IMR-90 (cell line): ENCODE measurements around the gene CNOT3. TPM values are rescaled to one million over a fixed set of nuclear protein-coding genes. Genes with fewer than 3 reads are reported as not detected.

Experiments used
- ATAC-seq: fragments of 200-7000 bp; cut with Tn5 transposase; 2 replicates; pipeline ENCODE4 v1.9.1; 2020; ENCODE audit warnings: low read depth, mild to moderate bottlenecking, moderate library complexity
- BruUV-seq: library from RNA; stranded (reverse); fragments of 400-500 nt; replicated peaks from 2 replicates; lab custom pipeline; 2021; lab: Mats Ljungman, UMichigan
- CTCF ChIA-PET: fragments of 300-600 bp; formaldehyde crosslinking; extraction: SDS; loops from one replicate; lab custom pipeline; 2021; ENCODE audit warnings: antibody characterized with exemption; lab: Yijun Ruan, JAX
- POLR2A ChIA-PET: fragments of 300-600 bp; sonication (Branson Sonifier 250); formaldehyde crosslinking; loops from one replicate; lab custom pipeline; 2022; ENCODE audit warnings: antibody characterized with exemption; ENCODE audit not compliant: unreplicated experiment; lab: Charles Lee
- DNase-seq: peaks from one replicate; pipeline ENCODE4 v3.0.0; 2013
- H2AFZ ChIP-seq: replicated peaks from 2 replicates; pipeline ENCODE3; 2013; ENCODE audit warnings: low read length, mild to moderate bottlenecking; ENCODE audit not compliant: poor library complexity
- H2AK5ac ChIP-seq: 2 replicates; pipeline ENCODE4 v1.6.1; 2013; ENCODE audit warnings: low read depth, low read length, inconsistent platforms
- H2AK9ac ChIP-seq: replicated peaks from 2 replicates; pipeline ENCODE3; 2013; ENCODE audit warnings: mild to moderate bottlenecking, low read depth, low read length, moderate library complexity; ENCODE audit not compliant: poor library complexity
- H2BK120ac ChIP-seq: 2 replicates; pipeline ENCODE4 v1.6.1; 2013; ENCODE audit warnings: low read depth, low read length, inconsistent platforms
- H2BK15ac ChIP-seq: 3 replicates; pipeline ENCODE4 v1.6.1; 2013; ENCODE audit warnings: low read depth, low read length, inconsistent platforms
- H2BK20ac ChIP-seq: 2 replicates; pipeline ENCODE4 v1.6.1; 2013; ENCODE audit warnings: low read depth, mild to moderate bottlenecking, inconsistent platforms, low read length, moderate library complexity
- H2BK5ac ChIP-seq: 2 replicates; pipeline ENCODE4 v1.6.1; 2013; ENCODE audit warnings: mild to moderate bottlenecking, low read depth, low read length, inconsistent platforms; ENCODE audit not compliant: poor library complexity, severe bottlenecking
- H3K14ac ChIP-seq: replicated peaks from 2 replicates; pipeline ENCODE4 v1.6.1; 2013; ENCODE audit warnings: low read depth, low read length, inconsistent platforms
- H3K18ac ChIP-seq: 2 replicates; pipeline ENCODE4 v1.6.1; 2013; ENCODE audit warnings: low read depth, low read length, control low read depth
- H3K23ac ChIP-seq: 2 replicates; pipeline ENCODE4 v1.6.1; 2013; ENCODE audit warnings: low read depth, low read length, inconsistent platforms
- H3K27ac ChIP-seq: 2 replicates; pipeline ENCODE4 v1.5.1; 2013; ENCODE audit warnings: mild to moderate bottlenecking, control low read depth, low read length; ENCODE audit not compliant: insufficient read depth
- H3K27me3 ChIP-seq: 2 replicates; pipeline ENCODE4 v1.6.1; 2013; ENCODE audit warnings: low read length; ENCODE audit not compliant: control insufficient read depth, insufficient read depth
- H3K36me3 ChIP-seq: 2 replicates; pipeline ENCODE4 v1.6.1; 2013; ENCODE audit warnings: low read length, mixed read lengths; ENCODE audit not compliant: control insufficient read depth, insufficient read depth
- H3K4ac ChIP-seq: 2 replicates; pipeline ENCODE4 v1.6.1; 2013; ENCODE audit warnings: low read depth, low read length, inconsistent platforms
- H3K4me1 ChIP-seq: 2 replicates; pipeline ENCODE4 v1.6.1; 2013; ENCODE audit warnings: low read length, mixed read lengths; ENCODE audit not compliant: control insufficient read depth, insufficient read depth
- H3K4me2 ChIP-seq: 2 replicates; pipeline ENCODE4 v1.6.1; 2013; ENCODE audit warnings: low read depth, mild to moderate bottlenecking, control low read depth, low read length, moderate library complexity
- H3K4me3 ChIP-seq: 2 replicates; pipeline ENCODE4 v1.5.1; 2013; ENCODE audit warnings: low read depth, mild to moderate bottlenecking, control low read depth, low read length, moderate library complexity; ENCODE audit not compliant: insufficient read depth
- H3K56ac ChIP-seq: 2 replicates; pipeline ENCODE4 v1.6.1; 2013; ENCODE audit warnings: low read length, inconsistent platforms; ENCODE audit not compliant: insufficient read depth; ENCODE audit errors: extremely low read depth
- H3K79me1 ChIP-seq, 2 experiments: 2 replicates each; pipeline ENCODE4 v1.6.1; 2013; ENCODE audit warnings: low read length in 2 of 2, inconsistent platforms in 1 of 2, low read depth in 1 of 2
- H3K9ac ChIP-seq: 2 replicates; pipeline ENCODE4 v1.6.1; 2013; ENCODE audit warnings: low read depth, low read length, control low read depth
- H3K9me1 ChIP-seq: 2 replicates; pipeline ENCODE4 v1.6.1; 2013; ENCODE audit warnings: low read length, inconsistent platforms; ENCODE audit not compliant: insufficient read depth
- H3K9me3 ChIP-seq: 2 replicates; pipeline ENCODE4 v1.6.1; 2013; ENCODE audit warnings: low read length; ENCODE audit not compliant: control insufficient read depth, insufficient read depth
- H4K20me1 ChIP-seq: 2 replicates; pipeline ENCODE4 v1.6.1; 2013; ENCODE audit warnings: low read length, inconsistent platforms; ENCODE audit not compliant: insufficient read depth
- H4K5ac ChIP-seq: 2 replicates; pipeline ENCODE4 v1.6.1; 2013; ENCODE audit warnings: mild to moderate bottlenecking, low read depth, low read length, control low read depth
- H4K8ac ChIP-seq, 2 experiments: 2 replicates each; pipeline ENCODE4 v1.6.1; 2013; ENCODE audit warnings: low read depth in 2 of 2, low read length in 2 of 2, control low read depth in 1 of 2, inconsistent platforms in 1 of 2
- H4K91ac ChIP-seq: 2 replicates; pipeline ENCODE4 v1.6.1; 2013; ENCODE audit warnings: low read depth, low read length, inconsistent platforms; ENCODE audit not compliant: insufficient read depth
- BHLHE40 ChIP-seq: fragments of 150-350 bp; IDR thresholded peaks from 2 replicates; pipeline ENCODE4 v1.6.1; 2016; ENCODE audit warnings: mild to moderate bottlenecking, low read depth, low read length
- CEBPB ChIP-seq: IDR thresholded peaks from 2 replicates; pipeline ENCODE4 v1.6.1; 2012; ENCODE audit warnings: low read depth, low read length, improper control_type of control experiment
- CHD1 ChIP-seq: IDR thresholded peaks from 2 replicates; pipeline ENCODE4 v1.6.1; 2012; ENCODE audit warnings: low read depth, low read length, improper control_type of control experiment
- FOS ChIP-seq: fragments of 150-350 bp; IDR thresholded peaks from 2 replicates; pipeline ENCODE4 v1.6.1; 2016; ENCODE audit warnings: low read depth, low read length
- MAFK ChIP-seq: IDR thresholded peaks from 2 replicates; pipeline ENCODE4 v1.6.1; 2012; ENCODE audit warnings: low read depth, low read length, improper control_type of control experiment
- MAZ ChIP-seq: IDR thresholded peaks from 2 replicates; pipeline ENCODE4 v1.6.1; 2012; ENCODE audit warnings: low read depth, mild to moderate bottlenecking, low read length, improper control_type of control experiment, moderate library complexity, borderline replicate concordance
- MXI1 ChIP-seq: IDR thresholded peaks from 2 replicates; pipeline ENCODE4 v1.6.1; 2012; ENCODE audit warnings: low read depth, mild to moderate bottlenecking, low read length, moderate library complexity, borderline replicate concordance
- NFE2L2 ChIP-seq: fragments of 150-350 bp; IDR thresholded peaks from 2 replicates; pipeline ENCODE4 v1.6.1; 2016; ENCODE audit warnings: low read depth, mild to moderate bottlenecking, low read length
- RAD21 ChIP-seq: IDR thresholded peaks from 2 replicates; pipeline ENCODE4 v1.6.1; 2012; ENCODE audit warnings: low read length, improper control_type of control experiment
- RCOR1 ChIP-seq: IDR thresholded peaks from 2 replicates; pipeline ENCODE4 v1.6.1; 2012; ENCODE audit warnings: mild to moderate bottlenecking, low read length, improper control_type of control experiment; ENCODE audit not compliant: insufficient replicate concordance
- USF2 ChIP-seq: fragments of 150-350 bp; IDR thresholded peaks from 2 replicates; pipeline ENCODE4 v1.6.1; 2017; ENCODE audit warnings: mild to moderate bottlenecking, antibody characterized with exemption, low read length, low read depth
- WGBS, 2 experiments: methylation state at CpG; one replicate each; pipeline versions ENCODE4 v1.1.5 to v1.1.7; 2013; ENCODE audit warnings: missing lambda C conversion rate in 2 of 2; ENCODE audit not compliant: insufficient read length in 1 of 2; ENCODE audit errors: extremely low coverage in 2 of 2; 5-methylcytosine and 5-hydroxymethylcytosine counted together
- dilution Hi-C: fragments of 300-500 bp; cut with HindIII; formaldehyde crosslinking; loops from one replicate; pipeline ENCODE4 v1.14.3; 2018; ENCODE audit warnings: low sequenced_read_pairs; ENCODE audit not compliant: unreplicated experiment
- in situ Hi-C: fragments of 300-500 bp; cut with MboI; formaldehyde crosslinking; loops from 3 replicates; pipeline ENCODE4 v1.14.3; 2019; ENCODE audit warnings: low sequenced_read_pairs, inconsistent platforms, mixed read lengths
- intact Hi-C: fragments of 100-400 bp; cut with micrococcal nuclease; formaldehyde crosslinking; loops from 2 replicates; pipeline ENCODE4 v1.10.0; 2022
- polyA plus RNA-seq, 3 experiments: library from polyadenylated mRNA; depleted of rRNA; stranded (reverse); fragments of >200 nt; gene quantifications; 2 replicates each; pipeline ENCODE4 v1.2.3, GENCODE V29; 2012; ENCODE audit warnings: low replicate concordance in 1 of 3
- total RNA-seq: library from RNA; depleted of rRNA; stranded (reverse); fragments of >200 nt; gene quantifications from 2 replicates; pipeline ENCODE4 v1.2.3, GENCODE V29; 2012
- TF ChIP-seq, protein P1 (sequence below): conservative IDR thresholded peaks from 2 replicates; pipeline ENCODE4 v1.5.1; 2012; ENCODE audit warnings: mild to moderate bottlenecking, low read depth, low read length, improper control_type of control experiment

Gene CNOT3
- total and polyA plus RNA-seq, 2 of the 4 experiments (the other 2 are of a cell fraction): 5.4 to 26.7 TPM

- peak within 1 kb of the TSS; percentile 90 for H2BK120ac ChIP-seq
- H3K18ac ChIP-seq: peak within 1 kb of the TSS; percentile 91
- no peaks in the 10 kb centered on the region for H4K20me1 ChIP-seq
- ATAC-seq (peak; percentile 91), DNase-seq (peak; percentile 100)
- H3K23ac ChIP-seq: peak within 1 kb of the TSS; percentile 99
- H3K14ac ChIP-seq: peak within 1 kb of the TSS; percentile 98
- H3K4me2 ChIP-seq: peak within 1 kb of the TSS; percentile 99
- in situ Hi-C loops: no loop called here
- CTCF ChIA-PET: no interaction called here
- BruUV-seq: no TSS peak
- POLR2A ChIA-PET: interaction anchor here (1.0 to 1.9 kb wide), 4 partner anchors 17 to 41 kb away, joined by 3 to 5 read pairs (median 4); partner anchors contain the start of genes CNOT3, MBOAT7 and RPS9
- intact Hi-C loops: loop anchor here (1.0 to 5.0 kb wide), 2 partner anchors 22 to 1123 kb away; partner anchors contain the start of genes BRSK1, CNOT3 and HSPBP1
- H2AK5ac ChIP-seq: peak within 1 kb of the TSS; percentile 97
- H4K91ac ChIP-seq: peak within 1 kb of the TSS; percentile 99
- H3K9me1 ChIP-seq: no peaks in the 10 kb centered on the region; the same call in none of the 2 replicates
- peak within 1 kb of the TSS; percentile 92 for H2AK9ac ChIP-seq
- peak within 1 kb of the TSS; percentile 96 for H3K56ac ChIP-seq
- no peaks in the 10 kb centered on the region for H3K27me3 ChIP-seq
- peak within 1 kb of the TSS; percentile 98 for H3K4ac ChIP-seq
- H3K36me3 ChIP-seq: peaks cover 23% of the 10 kb centered on the region
- peak within 1 kb of the TSS; percentile 92 for H2BK5ac ChIP-seq
- WGBS, 2 experiments: 2% methylated on average over 33 of the region's 72 CpGs; no CpG with 5 or more reads in 1 of the 2 experiments
- peak within 1 kb of the TSS; percentile 55; the same call in 1 of the 2 replicates for H2BK20ac ChIP-seq
- H2AFZ ChIP-seq: peak within 1 kb of the TSS; percentile 99
- peak within 1 kb of the TSS; percentile 79; the same call in 1 of the 3 replicates for H2BK15ac ChIP-seq
- H3K27ac ChIP-seq: peak within 1 kb of the TSS; percentile 88
- peaks cover 11% of the 10 kb centered on the region for H3K4me1 ChIP-seq
- dilution Hi-C loops: no loop called here
- peak within 1 kb of the TSS; percentile 79 to 99 for H4K8ac ChIP-seq
- H3K9me3 ChIP-seq: no peaks in the 10 kb centered on the region
- H4K5ac ChIP-seq: peak within 1 kb of the TSS; percentile 91
- peak within 1 kb of the TSS; percentile 60 for H3K4me3 ChIP-seq
- H3K9ac ChIP-seq: peak within 1 kb of the TSS; percentile 87
- peaks cover 10 to 38% of the 10 kb centered on the region in 2 experiments; a peak in 3 of 4 replicates for H3K79me1 ChIP-seq
- TF ChIP-seq USF2 (no peak), MAFK (peak; percentile 30; the same call in 1 of the 2 replicates), CHD1 (0 out of 2 replicates have a peak, but pooled peaks have one; percentile 59), RCOR1 (no peak), NFE2L2 (no peak), MAZ (peak; percentile 92), MXI1 (0 out of 2 replicates have a peak, but pooled peaks have one; percentile 39), FOS (peak; percentile 55; the same call in 1 of the 2 replicates), RAD21 (no peak), BHLHE40 (no peak; the same call in 1 of the 2 replicates), CEBPB (peak; percentile 20; the same call in 1 of the 2 replicates)
- TF ChIP-seq, protein P1, sequence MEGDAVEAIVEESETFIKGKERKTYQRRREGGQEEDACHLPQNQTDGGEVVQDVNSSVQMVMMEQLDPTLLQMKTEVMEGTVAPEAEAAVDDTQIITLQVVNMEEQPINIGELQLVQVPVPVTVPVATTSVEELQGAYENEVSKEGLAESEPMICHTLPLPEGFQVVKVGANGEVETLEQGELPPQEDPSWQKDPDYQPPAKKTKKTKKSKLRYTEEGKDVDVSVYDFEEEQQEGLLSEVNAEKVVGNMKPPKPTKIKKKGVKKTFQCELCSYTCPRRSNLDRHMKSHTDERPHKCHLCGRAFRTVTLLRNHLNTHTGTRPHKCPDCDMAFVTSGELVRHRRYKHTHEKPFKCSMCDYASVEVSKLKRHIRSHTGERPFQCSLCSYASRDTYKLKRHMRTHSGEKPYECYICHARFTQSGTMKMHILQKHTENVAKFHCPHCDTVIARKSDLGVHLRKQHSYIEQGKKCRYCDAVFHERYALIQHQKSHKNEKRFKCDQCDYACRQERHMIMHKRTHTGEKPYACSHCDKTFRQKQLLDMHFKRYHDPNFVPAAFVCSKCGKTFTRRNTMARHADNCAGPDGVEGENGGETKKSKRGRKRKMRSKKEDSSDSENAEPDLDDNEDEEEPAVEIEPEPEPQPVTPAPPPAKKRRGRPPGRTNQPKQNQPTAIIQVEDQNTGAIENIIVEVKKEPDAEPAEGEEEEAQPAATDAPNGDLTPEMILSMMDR: peak; percentile 33; the same call in 1 of the 2 replicates
Measured at GRCh38 chr19:54159352-54160181, 22.0 kb downstream of the CNOT3 start, which contains the start of gene LENG1. TSS of gene LENG1 (minus strand) at chr19:54159721. CDS start at chr19:54159695, 26 bp downstream.
